GM12878 (cell line): ENCODE measurements around the gene GSKIP. TPM values are rescaled to one million over a fixed set of nuclear protein-coding genes. Genes with fewer than 3 reads are reported as not detected.

Source experiments
- ATAC-seq: fragments of 200-7000 bp; cut with Tn5 transposase; 3 replicates; pipeline ENCODE4 v1.9.1; 2020; ENCODE audit warnings: mild to moderate bottlenecking, moderate library complexity
- BruUV-seq: library from RNA; stranded (reverse); fragments of 400-500 nt; replicated peaks from 2 replicates; lab custom pipeline; 2021; lab: Mats Ljungman, UMichigan
- CTCF ChIA-PET: fragments of 300-600 bp; sonication (Branson Sonifier 250); formaldehyde crosslinking; extraction: SDS; loops from one replicate; lab custom pipeline; 2021; ENCODE audit warnings: inconsistent platforms; lab: Yijun Ruan, JAX
- POLR2A ChIA-PET: fragments of 350-600 bp; formaldehyde crosslinking; extraction: SDS; loops from one replicate; lab custom pipeline; 2021; ENCODE audit warnings: inconsistent platforms; lab: Charles Lee
- RAD21 ChIA-PET: fragments of 300-600 bp; sonication (Branson Sonifier 250); formaldehyde crosslinking; loops from one replicate; lab custom pipeline; 2023; ENCODE audit warnings: antibody characterized with exemption; ENCODE audit not compliant: unreplicated experiment; lab: Charles Lee
- SMC1A ChIA-PET: fragments of 300-600 bp; sonication (Branson Sonifier 250); formaldehyde crosslinking; loops from one replicate; lab custom pipeline; 2023; ENCODE audit not compliant: unreplicated experiment, uncharacterized antibody; lab: Charles Lee
- DNase-seq: peaks from one replicate; pipeline ENCODE4 v3.0.0-alpha.2; 2011; ENCODE audit warnings: low read depth, low spot score
- FAIRE-seq: peaks from 3 replicates; lab custom pipeline; 2011; peaks lifted over from hg19 to GRCh38; lab: Jason Lieb, UNC
- H2AFZ ChIP-seq: 2 replicates; pipeline ENCODE4 v1.6.0; 2011; ENCODE audit warnings: low read depth, low read length, control low read depth; ENCODE audit not compliant: control insufficient read depth
- H3K27ac ChIP-seq: 2 replicates; pipeline ENCODE4 v1.5.1; 2011; ENCODE audit warnings: control low read depth; ENCODE audit not compliant: control insufficient read depth, insufficient read depth
- H3K27me3 ChIP-seq, 2 experiments: replicated peaks in 1 of 2; 2 replicates each; pipeline versions ENCODE4 v1.6.0 to v1.6.1; 2011; ENCODE audit warnings: low read length in 1 of 2; ENCODE audit not compliant: control insufficient read depth in 2 of 2, insufficient read depth in 2 of 2
- H3K36me3 ChIP-seq, 2 experiments: 2 replicates each; pipeline ENCODE4 v1.5.1; 2011; ENCODE audit warnings: low read length in 1 of 2; ENCODE audit not compliant: control insufficient read depth in 2 of 2, insufficient read depth in 2 of 2
- H3K4me1 ChIP-seq: 2 replicates; pipeline ENCODE4 v1.6.1; 2011; ENCODE audit warnings: mild to moderate bottlenecking, low read length, moderate library complexity, mixed read lengths; ENCODE audit not compliant: control insufficient read depth, insufficient read depth
- H3K4me2 ChIP-seq: 2 replicates; pipeline ENCODE4 v1.6.0; 2011; ENCODE audit warnings: control low read depth; ENCODE audit not compliant: control insufficient read depth, insufficient read depth
- H3K4me3 ChIP-seq: fragments of 200-600 bp; sonication (generic); 2 replicates; pipeline ENCODE4 v1.5.1; 2016
- H3K79me2 ChIP-seq: 2 replicates; pipeline ENCODE4 v1.6.0; 2011; ENCODE audit warnings: low read length; ENCODE audit not compliant: control insufficient read depth, insufficient read depth
- H3K9ac ChIP-seq: 2 replicates; pipeline ENCODE4 v1.8.0; 2011; ENCODE audit warnings: low read length, control low read depth, mixed read lengths; ENCODE audit not compliant: control insufficient read depth, insufficient read depth
- H3K9me3 ChIP-seq: replicated peaks from 3 replicates; pipeline ENCODE4 v1.5.1; 2011; ENCODE audit warnings: mild to moderate bottlenecking, low read length; ENCODE audit not compliant: control insufficient read depth, insufficient read depth
- H4K20me1 ChIP-seq: 2 replicates; pipeline ENCODE4 v1.6.0; 2011; ENCODE audit not compliant: control insufficient read depth, insufficient read depth
- ATF7 ChIP-seq: fragments of 450-650 bp; IDR thresholded peaks from 2 replicates; pipeline ENCODE4 v1.6.1; 2016; ENCODE audit warnings: low read depth, mild to moderate bottlenecking
- CBX5 ChIP-seq: sonication (generic); IDR thresholded peaks from 2 replicates; pipeline ENCODE4 v1.6.1; 2016; ENCODE audit warnings: low read depth, moderate library complexity, mild to moderate bottlenecking, inconsistent platforms
- DPF2 ChIP-seq: fragments of 450-650 bp; IDR thresholded peaks from 2 replicates; pipeline ENCODE4 v1.6.1; 2017; ENCODE audit warnings: mild to moderate bottlenecking
- ELK1 ChIP-seq: IDR thresholded peaks from 2 replicates; pipeline ENCODE4 v1.6.1; 2012; ENCODE audit warnings: low read depth, low read length, improper control_type of control experiment
- ESRRA ChIP-seq: IDR thresholded peaks from 2 replicates; pipeline ENCODE4 v1.6.1; 2012; ENCODE audit warnings: mild to moderate bottlenecking, low read length, improper control_type of control experiment
- FOXK2 ChIP-seq: fragments of 450-650 bp; IDR thresholded peaks from 2 replicates; pipeline ENCODE4 v1.6.1; 2017; ENCODE audit warnings: mild to moderate bottlenecking, moderate library complexity
- IKZF2 ChIP-seq, 2 experiments: fragments of 450-650 bp; IDR thresholded peaks; 2 replicates each; pipeline ENCODE4 v1.6.1; 2017; ENCODE audit warnings: mild to moderate bottlenecking in 2 of 2, moderate library complexity in 2 of 2
- KDM1A ChIP-seq: fragments of 200-600 bp; sonication (generic); IDR thresholded peaks from 2 replicates; pipeline ENCODE4 v1.6.1; 2016; ENCODE audit warnings: borderline replicate concordance
- LARP7 ChIP-seq: fragments of 450-650 bp; IDR thresholded peaks from 2 replicates; pipeline ENCODE4 v1.6.1; 2017; ENCODE audit warnings: mild to moderate bottlenecking
- MLLT1 ChIP-seq: fragments of 450-650 bp; IDR thresholded peaks from 2 replicates; pipeline ENCODE4 v1.6.1; 2016; ENCODE audit warnings: mild to moderate bottlenecking
- NFYB ChIP-seq: IDR thresholded peaks from 2 replicates; pipeline ENCODE4 v1.6.1; 2011; ENCODE audit warnings: low read depth, mild to moderate bottlenecking, low read length, improper control_type of control experiment, moderate library complexity; ENCODE audit not compliant: insufficient read depth
- NR2C1 ChIP-seq: fragments of 450-650 bp; IDR thresholded peaks from 2 replicates; pipeline ENCODE4 v1.6.1; 2017; ENCODE audit warnings: antibody characterized with exemption, mild to moderate bottlenecking, moderate library complexity
- PAX5 ChIP-seq: IDR thresholded peaks from 2 replicates; pipeline ENCODE4 v1.6.1; 2011; ENCODE audit warnings: low read depth, low read length, borderline replicate concordance
- SIX5 ChIP-seq: IDR thresholded peaks from 2 replicates; pipeline ENCODE4 v1.6.1; 2011; ENCODE audit warnings: mild to moderate bottlenecking, low read depth, low read length, moderate library complexity; ENCODE audit not compliant: severe bottlenecking
- SREBF1 ChIP-seq: IDR thresholded peaks from 2 replicates; pipeline ENCODE4 v1.6.1; 2012; ENCODE audit warnings: mild to moderate bottlenecking, low read length
- TBL1XR1 ChIP-seq: IDR thresholded peaks from 2 replicates; pipeline ENCODE4 v1.6.1; 2012; ENCODE audit warnings: low read depth, low read length, improper control_type of control experiment
- ZNF207 ChIP-seq: fragments of 450-650 bp; IDR thresholded peaks from 2 replicates; pipeline ENCODE4 v1.6.1; 2014; ENCODE audit warnings: antibody characterized with exemption, mild to moderate bottlenecking, borderline replicate concordance
- WGBS: methylation state at CpG from one replicate; pipeline ENCODE4 v1.1.6; 2016; ENCODE audit warnings: low lambda C conversion rate; ENCODE audit not compliant: insufficient replicate concordance, insufficient coverage; ENCODE audit errors: missing lambda C conversion rate; 5-methylcytosine and 5-hydroxymethylcytosine counted together
- in situ Hi-C: fragments of 300-500 bp; cut with MboI; formaldehyde crosslinking; loops from 9 replicates; pipeline ENCODE4 v1.14.3; 2018; ENCODE audit warnings: mixed read lengths
- intact Hi-C: fragments of 100-400 bp; cut with micrococcal nuclease; formaldehyde crosslinking; loops from one replicate; pipeline ENCODE4 v1.14.2; 2022; ENCODE audit not compliant: unreplicated experiment
- polyA plus RNA-seq, 11 experiments: library from polyadenylated mRNA; depleted of rRNA in 4 of 11; unstranded in 6 of 11; stranded (reverse) in 5 of 11; fragments of >200 nt; fragmentation: Nextera tagmentation in 4 of 11; fragmentation: Illumina TruSeq in 1 of 11; extraction: Ambion mirVana in 4 of 11; extraction: Trizol in 1 of 11; gene quantifications; 1 replicate in 1 of 11; 2 replicates in 10 of 11; pipeline versions ENCODE4 v1.2.1 to v1.2.3, GENCODE V29; 2011 to 2016; ENCODE audit warnings: inconsistent platforms in 2 of 11, missing spikeins in 2 of 11, low read depth in 1 of 11
- total RNA-seq, 4 experiments: library from RNA; depleted of rRNA in 3 of 4; stranded (reverse); fragments of >200 nt in 3 of 4; fragmentation: Illumina TruSeq in 1 of 4; extraction: Trizol in 1 of 4; gene quantifications; 2 replicates each; pipeline versions ENCODE4 v1.2.1 to v1.2.3, GENCODE V29; 2013 to 2021
- TF ChIP-seq, protein P1 (sequence below): fragments of 450-650 bp; formaldehyde crosslinking; IDR thresholded peaks from 2 replicates; pipeline ENCODE4 v1.4.0; 2022; ENCODE audit warnings: mild to moderate bottlenecking, moderate library complexity

GSKIP gene
- total and polyA plus RNA-seq, 10 of the 15 experiments (the other 5 are each of a cell fraction or from before 2014, with no cell fraction given): 15.4 to 75.2 (median 26.1) TPM

DNA sequence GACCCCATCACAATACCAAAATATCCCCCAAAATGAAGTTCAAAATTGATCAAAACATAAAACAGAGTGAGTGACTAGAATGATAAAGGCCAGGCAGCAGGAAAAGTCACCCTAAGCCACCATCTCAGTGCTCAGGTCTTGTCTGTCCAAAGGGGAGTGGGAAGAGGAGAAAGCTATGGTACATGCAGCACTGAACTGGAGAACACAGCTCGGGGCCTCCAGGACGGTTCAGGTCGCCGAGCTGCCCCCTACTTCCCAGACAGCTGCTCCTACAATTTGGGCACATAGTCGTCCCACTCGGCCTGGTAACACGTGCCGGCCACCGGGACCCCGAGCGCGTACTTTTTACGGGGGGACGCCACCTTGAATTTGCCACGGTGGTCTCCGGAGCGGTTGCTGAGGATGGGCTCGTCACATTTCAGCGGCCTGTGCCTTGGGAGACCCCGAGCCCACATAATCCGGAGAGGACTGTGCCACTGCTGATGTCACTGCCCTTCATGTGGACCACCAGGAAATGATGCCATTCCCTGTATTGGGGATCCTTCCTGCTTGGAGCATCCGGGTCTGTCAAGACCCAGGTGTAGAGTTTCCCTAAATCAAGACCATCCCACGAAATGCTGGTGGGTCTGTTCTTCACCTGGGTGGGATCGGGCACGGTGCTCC lies 60.3 kb downstream of the GSKIP start:
- H3K27me3 ChIP-seq: no peaks in the 10 kb centered on the region
- CTCF ChIA-PET: interaction anchor here (0.6 to 5.6 kb wide), 6 partner anchors 15 to 126 kb away, joined by 3 to 51 read pairs (median 3); no protein-coding TSS in a partner anchor
- peak overlapping the region; percentile 93 for H2AFZ ChIP-seq
- intact Hi-C loops: loop anchor here (1.0 to 5.0 kb wide), 3 partner anchors 126 to 861 kb away; no protein-coding TSS in a partner anchor
- WGBS: 59% methylated on average over 23 of the region's 25 CpGs
- no peak for DNase-seq
- H3K36me3 ChIP-seq: no peaks in the 10 kb centered on the region
- TF ChIP-seq SREBF1: no peak
- TF ChIP-seq ZNF207: no peak
- no peak for TF ChIP-seq ATF7
- no peak for TF ChIP-seq IKZF2 (IDR thresholded peaks at IDR 0.05)
- TF ChIP-seq, protein P1, sequence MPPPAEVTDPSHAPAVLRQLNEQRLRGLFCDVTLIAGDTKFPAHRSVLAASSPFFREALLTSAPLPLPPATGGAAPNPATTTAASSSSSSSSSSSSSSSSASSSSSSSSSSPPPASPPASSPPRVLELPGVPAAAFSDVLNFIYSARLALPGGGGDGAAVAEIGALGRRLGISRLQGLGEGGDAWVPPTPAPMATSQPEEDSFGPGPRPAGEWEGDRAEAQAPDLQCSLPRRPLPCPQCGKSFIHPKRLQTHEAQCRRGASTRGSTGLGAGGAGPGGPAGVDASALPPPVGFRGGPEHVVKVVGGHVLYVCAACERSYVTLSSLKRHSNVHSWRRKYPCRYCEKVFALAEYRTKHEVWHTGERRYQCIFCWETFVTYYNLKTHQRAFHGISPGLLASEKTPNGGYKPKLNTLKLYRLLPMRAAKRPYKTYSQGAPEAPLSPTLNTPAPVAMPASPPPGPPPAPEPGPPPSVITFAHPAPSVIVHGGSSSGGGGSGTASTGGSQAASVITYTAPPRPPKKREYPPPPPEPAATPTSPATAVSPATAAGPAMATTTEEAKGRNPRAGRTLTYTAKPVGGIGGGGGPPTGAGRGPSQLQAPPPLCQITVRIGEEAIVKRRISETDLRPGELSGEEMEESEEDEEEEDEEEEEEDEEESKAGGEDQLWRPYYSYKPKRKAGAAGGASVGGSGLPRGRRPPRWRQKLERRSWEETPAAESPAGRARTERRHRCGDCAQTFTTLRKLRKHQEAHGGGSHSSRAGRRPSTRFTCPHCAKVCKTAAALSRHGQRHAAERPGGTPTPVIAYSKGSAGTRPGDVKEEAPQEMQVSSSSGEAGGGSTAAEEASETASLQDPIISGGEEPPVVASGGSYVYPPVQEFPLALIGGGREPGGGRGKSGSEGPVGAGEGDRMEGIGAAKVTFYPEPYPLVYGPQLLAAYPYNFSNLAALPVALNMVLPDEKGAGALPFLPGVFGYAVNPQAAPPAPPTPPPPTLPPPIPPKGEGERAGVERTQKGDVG (CRISPR knock-in tag): no peak
- TF ChIP-seq ELK1: no peak
- TF ChIP-seq ESRRA: no peak
- TF ChIP-seq SIX5: no peak
- TF ChIP-seq DPF2: no peak
- TF ChIP-seq CBX5: no peak
- TF ChIP-seq FOXK2: no peak
- no peak for TF ChIP-seq TBL1XR1
- no peak for TF ChIP-seq KDM1A
- no peak for TF ChIP-seq NR2C1
- no peak for TF ChIP-seq NFYB
- no peak for TF ChIP-seq PAX5
- no peak for TF ChIP-seq MLLT1
- no peak for TF ChIP-seq LARP7
- no peaks in the 10 kb centered on the region for H3K9me3 ChIP-seq
- ATAC-seq: peak; percentile 51
- H3K4me2 ChIP-seq: peak overlapping the region; percentile 92
- SMC1A ChIA-PET: interaction anchor here (0.5 to 2.2 kb wide), 4 partner anchors 63 to 1702 kb away, joined by 3 to 9 read pairs (median 4); no protein-coding TSS in a partner anchor
- FAIRE-seq: no peak
- in situ Hi-C loops: loop anchor here (10.0 kb wide), 1 partner anchor 329 kb away; no protein-coding TSS in a partner anchor
- no TSS peak for BruUV-seq
- RAD21 ChIA-PET: no interaction called here
- no peak overlapping the region for H3K27ac ChIP-seq
- no peaks in the 10 kb centered on the region for H4K20me1 ChIP-seq
- H3K79me2 ChIP-seq: no peaks in the 10 kb centered on the region
- POLR2A ChIA-PET: interaction anchor here (0.6 kb wide), 1 partner anchor 1674 kb away, joined by 5 read pairs; no protein-coding TSS in a partner anchor
- peak overlapping the region; percentile 64 for H3K4me3 ChIP-seq
- no peaks in the 10 kb centered on the region for H3K4me1 ChIP-seq
- peak overlapping the region; percentile 41; the same call in 1 of the 2 replicates for H3K9ac ChIP-seq
